Measurements from ENCODE around the gene HBG2. TPM values are rescaled to one million over a fixed set of nuclear protein-coding genes. Genes with fewer than 3 reads are reported as not detected.

The HBG2 gene
- total RNA-seq, 1 donor from 2014 or later: not detected

DNA sequence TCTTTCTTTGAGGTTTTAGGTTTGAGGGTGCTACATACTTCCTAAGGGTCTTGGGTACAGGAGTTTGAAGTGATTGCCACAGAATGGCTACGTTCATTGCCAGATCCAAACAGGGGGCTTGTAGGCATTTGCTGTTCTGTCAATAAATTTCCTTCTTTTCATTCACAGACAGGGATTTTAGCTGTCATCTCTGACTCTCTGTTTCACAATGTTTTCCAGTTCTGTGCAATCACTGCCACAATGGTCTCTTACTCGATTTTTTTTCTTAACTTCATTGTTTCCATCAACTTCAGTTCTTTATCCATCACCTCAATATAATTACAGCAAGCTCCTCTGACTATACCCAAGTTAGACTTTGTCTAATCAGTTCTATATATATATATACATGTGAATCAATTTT lies 14.1 kb downstream of the HBG2 start:
- no peak for DNase-seq (ENCODE audit: low spot score in 2 of 2)
- no peaks in the 10 kb centered on the region for H3K27me3 ChIP-seq
- TF ChIP-seq, protein P1, sequence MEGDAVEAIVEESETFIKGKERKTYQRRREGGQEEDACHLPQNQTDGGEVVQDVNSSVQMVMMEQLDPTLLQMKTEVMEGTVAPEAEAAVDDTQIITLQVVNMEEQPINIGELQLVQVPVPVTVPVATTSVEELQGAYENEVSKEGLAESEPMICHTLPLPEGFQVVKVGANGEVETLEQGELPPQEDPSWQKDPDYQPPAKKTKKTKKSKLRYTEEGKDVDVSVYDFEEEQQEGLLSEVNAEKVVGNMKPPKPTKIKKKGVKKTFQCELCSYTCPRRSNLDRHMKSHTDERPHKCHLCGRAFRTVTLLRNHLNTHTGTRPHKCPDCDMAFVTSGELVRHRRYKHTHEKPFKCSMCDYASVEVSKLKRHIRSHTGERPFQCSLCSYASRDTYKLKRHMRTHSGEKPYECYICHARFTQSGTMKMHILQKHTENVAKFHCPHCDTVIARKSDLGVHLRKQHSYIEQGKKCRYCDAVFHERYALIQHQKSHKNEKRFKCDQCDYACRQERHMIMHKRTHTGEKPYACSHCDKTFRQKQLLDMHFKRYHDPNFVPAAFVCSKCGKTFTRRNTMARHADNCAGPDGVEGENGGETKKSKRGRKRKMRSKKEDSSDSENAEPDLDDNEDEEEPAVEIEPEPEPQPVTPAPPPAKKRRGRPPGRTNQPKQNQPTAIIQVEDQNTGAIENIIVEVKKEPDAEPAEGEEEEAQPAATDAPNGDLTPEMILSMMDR (IDR thresholded peaks at IDR 0.05): no peak
- H3K4me3 ChIP-seq: no peak overlapping the region
- no peaks in the 10 kb centered on the region for H3K4me1 ChIP-seq
- intact Hi-C loops (cut with DNase I): no loop called here
- no peaks in the 10 kb centered on the region for H3K9me3 ChIP-seq
- no peaks in the 10 kb centered on the region for H3K36me3 ChIP-seq
- no peak overlapping the region for H3K27ac ChIP-seq

DNA sequence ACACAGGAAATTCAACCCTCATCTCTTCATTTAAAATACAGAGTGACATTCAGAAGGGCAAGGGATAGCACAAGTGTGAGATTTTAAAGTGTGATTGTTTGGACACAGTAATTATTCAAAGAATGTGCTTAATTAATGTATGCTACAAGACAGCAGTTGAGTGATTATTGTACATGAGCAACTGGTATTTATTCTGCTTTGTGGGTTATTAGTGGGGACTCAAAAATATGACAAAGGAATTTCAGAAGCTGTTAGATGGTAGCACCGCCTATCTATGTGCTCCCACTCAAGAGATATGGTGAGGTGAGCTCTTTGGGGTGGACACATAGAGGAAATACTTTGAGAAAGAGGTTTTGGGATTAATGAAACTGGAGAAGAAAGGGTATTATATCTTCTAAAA lies 14.5 kb downstream of the HBG2 start:
- Histone ChIP-seq H3K27me3 (no peaks in the 10 kb centered on the region), H3K9me3 (no peaks in the 10 kb centered on the region), H3K27ac (no peak overlapping the region), H3K4me1 (no peaks in the 10 kb centered on the region), H3K36me3 (no peaks in the 10 kb centered on the region), H3K4me3 (no peak overlapping the region)
- DNase-seq (ENCODE audit: low spot score in 2 of 2): no peak
- TF ChIP-seq, protein P1 (IDR thresholded peaks at IDR 0.05): no peak
- intact Hi-C loops (cut with DNase I): no loop called here

DNA sequence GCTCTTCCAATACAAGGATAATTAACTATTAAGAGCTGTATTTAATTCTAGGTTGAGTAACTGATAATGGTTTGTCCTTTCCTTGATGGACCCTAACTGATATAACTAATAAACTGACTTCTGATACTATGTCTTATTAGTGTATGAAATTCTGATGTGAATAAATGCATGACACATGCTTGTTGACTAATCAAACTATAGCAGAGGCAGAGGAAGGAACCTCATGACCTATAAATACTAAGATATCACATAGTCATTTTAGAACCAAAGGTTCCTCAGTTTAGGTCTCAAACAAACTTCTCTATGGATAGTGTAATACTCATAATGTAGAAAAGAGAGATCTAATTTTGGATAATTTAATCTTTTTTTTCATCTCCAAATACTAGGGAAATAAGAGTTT lies 15.5 kb downstream of the HBG2 start:
- no peak overlapping the region for H3K27ac ChIP-seq
- TF ChIP-seq, protein P1 (IDR thresholded peaks at IDR 0.05): no peak
- no peaks in the 10 kb centered on the region for H3K4me1 ChIP-seq
- H3K27me3 ChIP-seq: no peaks in the 10 kb centered on the region
- no peak overlapping the region for H3K4me3 ChIP-seq
- no peaks in the 10 kb centered on the region for H3K9me3 ChIP-seq
- intact Hi-C loops (cut with DNase I): no loop called here
- DNase-seq (ENCODE audit: low spot score in 2 of 2): no peak
- no peaks in the 10 kb centered on the region for H3K36me3 ChIP-seq

- H3K9me3 ChIP-seq: no peaks in the 10 kb centered on the region
- DNase-seq (ENCODE audit: low spot score in 2 of 2): no peak
- H3K36me3 ChIP-seq: no peaks in the 10 kb centered on the region
- intact Hi-C loops (cut with DNase I): no loop called here
- no peaks in the 10 kb centered on the region for H3K27me3 ChIP-seq
- no peaks in the 10 kb centered on the region for H3K4me1 ChIP-seq
- TF ChIP-seq, protein P1 (IDR thresholded peaks at IDR 0.05): no peak
- H3K4me3 ChIP-seq: no peak overlapping the region
- H3K27ac ChIP-seq: no peak overlapping the region
Measured at GRCh38 chr11:5238486-5238885, 16.1 kb downstream of the HBG2 start.

DNA sequence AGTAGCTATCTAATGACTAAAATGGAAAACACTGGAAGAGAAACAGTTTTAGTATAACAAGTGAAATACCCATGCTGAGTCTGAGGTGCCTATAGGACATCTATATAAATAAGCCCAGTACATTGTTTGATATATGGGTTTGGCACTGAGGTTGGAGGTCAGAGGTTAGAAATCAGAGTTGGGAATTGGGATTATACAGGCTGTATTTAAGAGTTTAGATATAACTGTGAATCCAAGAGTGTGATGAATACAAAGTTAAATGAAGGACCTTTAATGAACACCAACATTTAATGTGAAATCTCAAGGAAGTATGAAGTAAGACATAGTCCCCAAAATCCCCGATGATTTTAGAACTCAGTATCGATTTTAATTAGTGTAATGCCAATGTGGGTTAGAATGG lies 17.2 kb downstream of the HBG2 start:
- no peaks in the 10 kb centered on the region for H3K27me3 ChIP-seq
- no peak overlapping the region for H3K4me3 ChIP-seq
- no peak overlapping the region for H3K27ac ChIP-seq
- no peaks in the 10 kb centered on the region for H3K4me1 ChIP-seq
- no peak for DNase-seq (ENCODE audit: low spot score in 2 of 2)
- TF ChIP-seq, protein P1 (IDR thresholded peaks at IDR 0.05): no peak
- intact Hi-C loops (cut with DNase I): no loop called here
- no peaks in the 10 kb centered on the region for H3K36me3 ChIP-seq
- H3K9me3 ChIP-seq: no peaks in the 10 kb centered on the region

Measured in ascending aorta (tissue), 2 donors.